Loucy (cell line): ENCODE data around the gene IL17RE.

Experiments
- H2AFZ ChIP-seq: fragments of 200-600 bp; sonication (generic); 2 replicates; pipeline ENCODE4 v1.6.0; 2016; ENCODE audit warnings: antibody characterized with exemption, mild to moderate bottlenecking, low read length, moderate library complexity
- H3F3A ChIP-seq: fragments of 200-600 bp; 2 replicates; pipeline ENCODE4 v1.6.0; 2016; ENCODE audit warnings: antibody characterized with exemption, low read depth, mild to moderate bottlenecking
- H3K27me3 ChIP-seq: fragments of 200-600 bp; sonication (generic); 2 replicates; pipeline ENCODE4 v1.6.1; 2014; ENCODE audit warnings: low read length, mild to moderate bottlenecking; ENCODE audit not compliant: insufficient read depth, poor library complexity, severe bottlenecking
- H3K36me3 ChIP-seq: fragments of 200-600 bp; sonication (generic); 2 replicates; pipeline ENCODE4 v1.6.1; 2016; ENCODE audit warnings: low read length; ENCODE audit not compliant: insufficient read depth
- H3K4me1 ChIP-seq: fragments of 200-600 bp; sonication (generic); 2 replicates; pipeline ENCODE4 v1.5.1; 2014; ENCODE audit warnings: low read length, mild to moderate bottlenecking; ENCODE audit not compliant: insufficient read depth, poor library complexity, severe bottlenecking
- H3K4me2 ChIP-seq: fragments of 200-600 bp; sonication (generic); 2 replicates; pipeline ENCODE4 v1.6.0; 2014; ENCODE audit warnings: antibody characterized with exemption, low read length, low read depth, mild to moderate bottlenecking; ENCODE audit not compliant: poor library complexity, severe bottlenecking
- H3K4me3 ChIP-seq: fragments of 200-600 bp; sonication (generic); 2 replicates; pipeline ENCODE4 v1.5.1; 2014; ENCODE audit warnings: low read length, mild to moderate bottlenecking, mixed read lengths; ENCODE audit not compliant: poor library complexity, severe bottlenecking
- H3K79me2 ChIP-seq: fragments of 200-600 bp; sonication (generic); 2 replicates; pipeline ENCODE4 v1.6.1; 2014; ENCODE audit warnings: low read length; ENCODE audit not compliant: insufficient read depth
- H3K9ac ChIP-seq: fragments of 200-600 bp; sonication (generic); 2 replicates; pipeline ENCODE4 v1.6.0; 2014; ENCODE audit warnings: mild to moderate bottlenecking, low read depth, low read length, moderate library complexity; ENCODE audit not compliant: poor library complexity, severe bottlenecking
- H3K9me2 ChIP-seq: fragments of 200-600 bp; sonication (generic); replicated peaks from 2 replicates; pipeline ENCODE4 v1.6.1; 2016; ENCODE audit warnings: low read depth, low read length, mixed read lengths
- H3K9me3 ChIP-seq: fragments of 200-600 bp; sonication (generic); 2 replicates; pipeline ENCODE4 v1.6.1; 2014; ENCODE audit warnings: mild to moderate bottlenecking, antibody characterized with exemption, low read length, low read depth; ENCODE audit not compliant: insufficient read depth
- H4K20me1 ChIP-seq: fragments of 200-600 bp; sonication (generic); 2 replicates; pipeline ENCODE4 v1.6.0; 2014; ENCODE audit warnings: antibody characterized with exemption, low read length, mild to moderate bottlenecking; ENCODE audit not compliant: insufficient read depth, poor library complexity, severe bottlenecking
- CTCF ChIP-seq: fragments of 200-600 bp; sonication (generic); conservative IDR thresholded peaks from 2 replicates; pipeline ENCODE4 v1.5.1; 2014; ENCODE audit warnings: mild to moderate bottlenecking, antibody characterized with exemption, low read length
- EZH2phosphoT487 ChIP-seq: fragments of 200-600 bp; IDR thresholded peaks from 2 replicates; pipeline ENCODE4 v1.6.1; 2018; ENCODE audit warnings: antibody characterized with exemption, mild to moderate bottlenecking, moderate library complexity, borderline replicate concordance

IL17RE gene

GRCh38 chr3:9883706-9884554 is 18.7 kb upstream of the IL17RE start:
- H3K9ac ChIP-seq: no peak overlapping the region
- H3K79me2 ChIP-seq: no peaks in the 10 kb centered on the region
- no peaks in the 10 kb centered on the region for H3K27me3 ChIP-seq
- H2AFZ ChIP-seq: no peak overlapping the region
- H3K4me2 ChIP-seq: no peak overlapping the region
- H3K4me1 ChIP-seq: no peaks in the 10 kb centered on the region
- no peaks in the 10 kb centered on the region for H4K20me1 ChIP-seq
- H3K36me3 ChIP-seq: no peaks in the 10 kb centered on the region
- H3F3A ChIP-seq: no peaks in the 10 kb centered on the region
- H3K9me3 ChIP-seq: no peaks in the 10 kb centered on the region
- TF ChIP-seq EZH2phosphoT487 (no peak), CTCF (no peak)
- no peaks in the 10 kb centered on the region for H3K9me2 ChIP-seq
- no peak overlapping the region for H3K4me3 ChIP-seq

GRCh38 chr3:9884555-9885165 is 18.0 kb upstream of the IL17RE start:
- Histone ChIP-seq H3K4me1 (no peaks in the 10 kb centered on the region), H3K36me3 (no peaks in the 10 kb centered on the region), H3K4me3 (no peak overlapping the region), H2AFZ (no peak overlapping the region), H3K9ac (no peak overlapping the region), H3K27me3 (no peaks in the 10 kb centered on the region), H3K9me3 (no peaks in the 10 kb centered on the region), H3K4me2 (no peak overlapping the region), H3K9me2 (no peaks in the 10 kb centered on the region), H3K79me2 (no peaks in the 10 kb centered on the region), H3F3A (no peaks in the 10 kb centered on the region), H4K20me1 (no peaks in the 10 kb centered on the region)
- TF ChIP-seq CTCF (no peak), EZH2phosphoT487 (no peak)

GRCh38 chr3:9886328-9886727 is 16.3 kb upstream of the IL17RE start:
- no peaks in the 10 kb centered on the region for H3K9me2 ChIP-seq
- no peak overlapping the region for H3K4me2 ChIP-seq
- no peak overlapping the region for H3K9ac ChIP-seq
- H3F3A ChIP-seq: no peaks in the 10 kb centered on the region
- H3K36me3 ChIP-seq: no peaks in the 10 kb centered on the region
- H3K4me1 ChIP-seq: peaks cover 4% of the 10 kb centered on the region
- TF ChIP-seq EZH2phosphoT487 (no peak), CTCF (no peak)
- no peaks in the 10 kb centered on the region for H3K27me3 ChIP-seq
- H3K79me2 ChIP-seq: peaks cover 9% of the 10 kb centered on the region
- peaks cover 6% of the 10 kb centered on the region for H4K20me1 ChIP-seq
- no peak overlapping the region for H2AFZ ChIP-seq
- no peaks in the 10 kb centered on the region for H3K9me3 ChIP-seq
- H3K4me3 ChIP-seq: no peak overlapping the region
